ENCODE results near the gene MBOAT1. TPM values are rescaled to one million over a fixed set of nuclear protein-coding genes. Genes with fewer than 3 reads are reported as not detected.
A peak's percentile ranks its signal among the peaks of the same experiment; 100 is the strongest.

MBOAT1 gene
- total RNA-seq, 1 experiment from 2014 or later = 9.9 TPM

DNA sequence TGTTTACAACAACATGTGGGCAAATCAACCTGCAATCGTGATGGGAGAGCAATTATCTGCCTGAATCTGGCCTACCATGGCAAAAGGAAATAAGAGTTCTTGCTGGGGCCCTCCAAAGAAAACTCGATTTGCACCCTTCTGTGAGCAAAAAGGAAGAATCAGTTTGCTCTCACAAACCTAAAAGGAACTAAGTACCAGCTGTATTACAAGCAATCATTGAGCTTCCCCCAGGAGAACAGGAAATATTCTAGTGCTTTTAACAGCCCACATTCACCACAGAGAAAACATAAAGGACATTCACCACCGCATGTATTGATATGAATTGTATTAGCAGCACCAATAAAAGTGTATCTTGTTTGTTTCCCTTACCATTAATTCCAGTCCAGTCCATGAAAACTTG lies 75.0 kb downstream of the MBOAT1 start:
- H2AFZ ChIP-seq (ENCODE audit: low read length) = no peak overlapping the region
- H3K56ac ChIP-seq (ENCODE audit: insufficient read length, low read depth, low read length) = no peak overlapping the region
- no peak overlapping the region for H3K9ac ChIP-seq (ENCODE audit: extremely low read depth, insufficient read length, low read length)
- H3K79me1 ChIP-seq (ENCODE audit: insufficient read depth, low read depth, low read length, poor library complexity, severe bottlenecking) = no peaks in the 10 kb centered on the region
- no peaks in the 10 kb centered on the region for H3K27me3 ChIP-seq (ENCODE audit: insufficient read depth, low read length)
- no CpG with 5 or more reads among the region's 3 CpGs for WGBS (ENCODE audit: extremely low coverage, insufficient read length, low lambda C conversion rate)
- H3K23ac ChIP-seq (ENCODE audit: insufficient read length, low read depth, low read length) = no peak overlapping the region
- no peaks in the 10 kb centered on the region for H3K23me2 ChIP-seq (ENCODE audit: insufficient read length, low read depth, low read length, poor library complexity, severe bottlenecking)
- no peak overlapping the region for H3K4ac ChIP-seq (ENCODE audit: low read depth, low read length)
- H3K4me1 ChIP-seq (ENCODE audit: insufficient read depth, low read length) = no peaks in the 10 kb centered on the region
- no peak overlapping the region for H2BK5ac ChIP-seq (ENCODE audit: insufficient read length, low read length)
- Mint-ChIP-seq H3K27ac (peak overlapping the region in 1 of 3 experiments; percentile 37; a peak in 1 of 7 replicates), H3K4me3 (no peak overlapping the region), H3K9me3 (no peaks in the 10 kb centered on the region), H3K4me1 (peaks cover 19 to 22% of the 10 kb centered on the region in 2 experiments), H3K36me3 (ENCODE audit: insufficient read depth in 1 of 3, low read depth in 3 of 3) (peaks cover 0 to 10% (median 0%) of the 10 kb centered on the region in 3 experiments; a peak in 2 of 7 replicates), H3K27me3 (ENCODE audit: low read depth) (no peaks in the 10 kb centered on the region)
- no peak overlapping the region for H2AK5ac ChIP-seq (ENCODE audit: insufficient read length, low read length)
- H4K5ac ChIP-seq (ENCODE audit: insufficient read length, low read depth, low read length) = no peak overlapping the region
- TF ChIP-seq, protein P1, sequence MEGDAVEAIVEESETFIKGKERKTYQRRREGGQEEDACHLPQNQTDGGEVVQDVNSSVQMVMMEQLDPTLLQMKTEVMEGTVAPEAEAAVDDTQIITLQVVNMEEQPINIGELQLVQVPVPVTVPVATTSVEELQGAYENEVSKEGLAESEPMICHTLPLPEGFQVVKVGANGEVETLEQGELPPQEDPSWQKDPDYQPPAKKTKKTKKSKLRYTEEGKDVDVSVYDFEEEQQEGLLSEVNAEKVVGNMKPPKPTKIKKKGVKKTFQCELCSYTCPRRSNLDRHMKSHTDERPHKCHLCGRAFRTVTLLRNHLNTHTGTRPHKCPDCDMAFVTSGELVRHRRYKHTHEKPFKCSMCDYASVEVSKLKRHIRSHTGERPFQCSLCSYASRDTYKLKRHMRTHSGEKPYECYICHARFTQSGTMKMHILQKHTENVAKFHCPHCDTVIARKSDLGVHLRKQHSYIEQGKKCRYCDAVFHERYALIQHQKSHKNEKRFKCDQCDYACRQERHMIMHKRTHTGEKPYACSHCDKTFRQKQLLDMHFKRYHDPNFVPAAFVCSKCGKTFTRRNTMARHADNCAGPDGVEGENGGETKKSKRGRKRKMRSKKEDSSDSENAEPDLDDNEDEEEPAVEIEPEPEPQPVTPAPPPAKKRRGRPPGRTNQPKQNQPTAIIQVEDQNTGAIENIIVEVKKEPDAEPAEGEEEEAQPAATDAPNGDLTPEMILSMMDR (conservative IDR thresholded peaks at IDR 0.05) = no peak
- H3K27ac ChIP-seq (ENCODE audit: insufficient read length, low read depth, low read length) = no peak overlapping the region
- H2BK20ac ChIP-seq (ENCODE audit: low read depth, low read length, poor library complexity, severe bottlenecking) = no peak overlapping the region
- H3K14ac ChIP-seq (ENCODE audit: insufficient read depth, low read length) = no peak overlapping the region
- H4K20me1 ChIP-seq (ENCODE audit: control insufficient read depth, insufficient read depth, insufficient read length) = no peaks in the 10 kb centered on the region
- no peak overlapping the region for H2BK12ac ChIP-seq (ENCODE audit: insufficient read length, low read depth, low read length)
- no peak overlapping the region for H4K8ac ChIP-seq (replicated peaks; ENCODE audit: insufficient read length, low read depth, low read length)
- H3K79me2 ChIP-seq (ENCODE audit: insufficient read depth, low read length) = no peaks in the 10 kb centered on the region
- no peak overlapping the region for H4K91ac ChIP-seq (ENCODE audit: insufficient read length, low read depth, low read length)
- no peak for DNase-seq
- no peaks in the 10 kb centered on the region for H3K9me3 ChIP-seq (ENCODE audit: control insufficient read depth, low read depth, low read length)
- H3T11ph ChIP-seq (ENCODE audit: low read length) = no peak overlapping the region
- no peak overlapping the region for H3K18ac ChIP-seq (ENCODE audit: insufficient read length, low read depth, low read length)
- H3K4me2 ChIP-seq (ENCODE audit: insufficient read depth, insufficient read length, low read length) = no peak overlapping the region
- no peak overlapping the region for H2BK120ac ChIP-seq (ENCODE audit: low read depth, low read length, poor library complexity, severe bottlenecking)
- no peak overlapping the region for H2BK15ac ChIP-seq (ENCODE audit: low read depth, low read length)
